B cell (primary cell): ENCODE measurements around the gene LMOD2. TPM values are rescaled to one million over a fixed set of nuclear protein-coding genes. Genes with fewer than 3 reads are reported as not detected.
A peak's percentile ranks its signal among the peaks of the same experiment; 100 is the strongest.

Experiments
- ATAC-seq: fragments of 200-7000 bp; cut with Tn5 transposase; one replicate; pipeline ENCODE4 v1.10.0; 2021; ENCODE audit warnings: low read depth, mild to moderate bottlenecking, moderate number of reproducible peaks, moderate library complexity
- CTCF ChIA-PET: fragments of 350-600 bp; sonication (Branson Sonifier 250); formaldehyde crosslinking; loops from one replicate; lab custom pipeline; 2021; ENCODE audit warnings: antibody characterized with exemption, inconsistent platforms; lab: Charles Lee
- POLR2A ChIA-PET: fragments of 350-600 bp; sonication (Branson Sonifier 250); formaldehyde crosslinking; loops from one replicate; lab custom pipeline; 2021; ENCODE audit warnings: antibody characterized with exemption; lab: Charles Lee
- DNase-seq: peaks from one replicate; pipeline ENCODE4 v3.0.0; 2013
- H2AFZ ChIP-seq: 2 replicates; pipeline ENCODE4 v1.6.1; 2012; ENCODE audit warnings: mild to moderate bottlenecking, low read depth, low read length; ENCODE audit not compliant: insufficient read depth, poor library complexity, severe bottlenecking
- H3K27ac ChIP-seq, 2 donors: 1 replicate in 1 of 2; 2 replicates in 1 of 2; pipeline ENCODE4 v1.5.1; 2012 to 2013; ENCODE audit warnings: low read length in 2 of 2, mild to moderate bottlenecking in 2 of 2, moderate library complexity in 1 of 2
- H3K27me3 ChIP-seq, 4 experiments: fragments of 200-600 bp in 1 of 4; sonication (generic) in 1 of 4; replicated peaks in 1 of 4; 1 replicate in 2 of 4; 2 replicates in 2 of 4; pipeline versions ENCODE4 v1.6.1 to v1.7.0; 2013 to 2016; ENCODE audit warnings: low read length in 3 of 4, mild to moderate bottlenecking in 2 of 4, mixed read lengths in 1 of 4, moderate library complexity in 1 of 4; ENCODE audit not compliant: insufficient read depth in 4 of 4, control insufficient read depth in 3 of 4; ENCODE audit errors: control extremely low read depth in 1 of 4
- H3K36me3 ChIP-seq, 2 experiments: replicated peaks in 1 of 2; 1 replicate in 1 of 2; 2 replicates in 1 of 2; pipeline versions ENCODE4 v1.6.1 to v1.7.1; 2013; ENCODE audit warnings: low read length in 1 of 2; ENCODE audit not compliant: insufficient read depth in 2 of 2, control insufficient read depth in 1 of 2; ENCODE audit errors: control extremely low read depth in 1 of 2, extremely low read depth in 1 of 2
- H3K4me1 ChIP-seq, 2 donors: fragments of 200-600 bp in 1 of 2; sonication (generic) in 1 of 2; 1 replicate in 1 of 2; 2 replicates in 1 of 2; pipeline versions ENCODE4 v1.5.1 to v1.6.1; 2013 to 2017; ENCODE audit warnings: low read length in 2 of 2; ENCODE audit not compliant: control insufficient read depth in 2 of 2, insufficient read depth in 2 of 2
- H3K4me2 ChIP-seq: replicated peaks from 2 replicates; pipeline ENCODE3; 2012; ENCODE audit warnings: mild to moderate bottlenecking, low read depth, low read length; ENCODE audit not compliant: poor library complexity, severe bottlenecking
- H3K4me3 ChIP-seq, 5 experiments: fragments of 200-600 bp in 1 of 5; sonication (generic) in 1 of 5; 1 replicate in 3 of 5; 2 replicates in 2 of 5; pipeline versions ENCODE4 v1.5.1 to v1.7.0; 2011 to 2016; ENCODE audit warnings: low read length in 4 of 5, mild to moderate bottlenecking in 4 of 5, low read depth in 2 of 5, control low read depth in 1 of 5, moderate library complexity in 1 of 5; ENCODE audit not compliant: insufficient read depth in 1 of 5; ENCODE audit errors: control extremely low read depth in 1 of 5, extremely low read depth in 1 of 5
- H3K79me2 ChIP-seq: fragments of 200-600 bp; sonication (generic); one replicate; pipeline ENCODE4 v1.6.0; 2016; ENCODE audit warnings: low read length; ENCODE audit not compliant: control insufficient read depth, insufficient read depth
- H3K9ac ChIP-seq: fragments of 200-600 bp; sonication (generic); 2 replicates; pipeline ENCODE4 v1.6.1; 2017; ENCODE audit warnings: mild to moderate bottlenecking, low read length, moderate library complexity
- H3K9me3 ChIP-seq, 3 donors: one replicate each; pipeline versions ENCODE4 v1.6.1 to v1.7.1; 2013; ENCODE audit warnings: low read length in 2 of 3; ENCODE audit not compliant: control insufficient read depth in 2 of 3, insufficient read depth in 1 of 3; ENCODE audit errors: control extremely low read depth in 1 of 3
- H4K20me1 ChIP-seq: 2 replicates; pipeline ENCODE4 v1.6.0; 2012; ENCODE audit warnings: mild to moderate bottlenecking, low read length; ENCODE audit not compliant: insufficient read depth, control insufficient read depth, poor library complexity, severe bottlenecking
- H3K27ac Mint-ChIP-seq: one replicate; pipeline ENCODE4 v1.8.0; 2021; ENCODE audit warnings: mixed read lengths
- H3K27me3 Mint-ChIP-seq: one replicate; pipeline ENCODE4 v1.8.0; 2021; ENCODE audit warnings: mixed read lengths
- H3K4me1 Mint-ChIP-seq: one replicate; pipeline ENCODE4 v1.8.0; 2021; ENCODE audit warnings: mixed read lengths
- H3K4me3 Mint-ChIP-seq: one replicate; pipeline ENCODE4 v1.8.0; 2021; ENCODE audit warnings: mixed read lengths
- H3K9me3 Mint-ChIP-seq: one replicate; pipeline ENCODE4 v1.8.0; 2022; ENCODE audit warnings: mixed read lengths; ENCODE audit not compliant: insufficient read depth
- EZH2 ChIP-seq: IDR thresholded peaks from 2 replicates; pipeline ENCODE4 v1.6.1; 2012; ENCODE audit warnings: borderline replicate concordance, low read depth, mild to moderate bottlenecking, moderate library complexity, low read length; ENCODE audit not compliant: insufficient read depth, poor library complexity, severe bottlenecking
- WGBS: methylation state at CpG from one replicate; pipeline ENCODE4 v1.1.5; 2013; ENCODE audit warnings: missing lambda C conversion rate; ENCODE audit not compliant: insufficient coverage; 5-methylcytosine and 5-hydroxymethylcytosine counted together
- intact Hi-C: fragments of 100-400 bp; cut with micrococcal nuclease; formaldehyde crosslinking; loops from one replicate; pipeline ENCODE4 v1.10.0; 2022
- polyA plus RNA-seq: library from polyadenylated mRNA; depleted of rRNA; stranded (reverse); fragments of >200 nt; gene quantifications from 2 replicates; pipeline ENCODE4 v1.2.3, GENCODE V29; 2012
- total RNA-seq, 2 donors: library from RNA; stranded (reverse); fragments of 120-200 nt in 1 of 2; gene quantifications; 1 replicate in 1 of 2; 2 replicates in 1 of 2; pipeline versions ENCODE4 v1.2.3 to v1.2.4, GENCODE V29; 2013 to 2022
- TF ChIP-seq, protein P1 (sequence below): fragments of 200-600 bp; IDR thresholded peaks from one replicate; pipeline ENCODE4 v1.8.0; 2022; ENCODE audit warnings: antibody characterized with exemption, mild to moderate bottlenecking

Gene LMOD2
- total and polyA plus RNA-seq, 2 donors (not counting 1 experiment from before 2014, with no cell fraction given): not detected

DNA sequence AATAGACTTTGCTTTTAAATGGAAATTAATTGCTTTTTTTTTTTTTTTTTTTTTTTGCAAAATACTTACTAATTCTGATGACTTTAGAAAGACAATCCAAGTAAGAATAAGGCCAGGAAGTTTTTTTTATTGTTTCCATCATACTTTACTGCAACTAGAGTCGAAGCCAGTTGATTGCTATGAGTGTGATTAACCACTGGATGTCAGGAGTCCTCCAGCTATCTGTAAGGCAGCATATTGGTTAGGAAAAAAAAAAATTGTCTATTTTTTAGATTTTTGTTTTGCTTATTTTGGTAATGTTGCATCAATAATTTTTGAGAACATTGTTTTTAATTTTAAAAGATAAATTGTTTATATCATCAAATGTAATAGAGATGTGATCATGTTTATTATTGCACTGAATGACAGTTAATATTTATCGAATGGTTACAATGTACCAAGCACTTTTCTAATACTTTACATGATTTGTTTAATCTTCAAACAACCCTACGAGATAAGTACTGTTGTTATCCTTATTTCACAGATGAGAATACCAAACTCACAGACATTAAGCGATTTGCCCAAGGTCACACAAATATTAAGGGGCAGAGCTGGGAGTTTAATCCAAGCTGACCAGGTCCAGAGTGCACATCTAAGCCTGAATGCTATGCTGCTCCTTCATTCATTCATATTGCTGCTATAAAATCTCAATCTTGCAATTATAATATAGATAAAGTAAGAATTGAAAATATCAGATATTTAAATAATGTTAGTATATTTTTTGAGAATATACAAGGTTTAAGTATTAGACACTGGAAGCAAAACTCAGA, 19.9 kb upstream of the LMOD2 start:
- ATAC-seq (no peak), DNase-seq (no peak)
- H3K4me1 ChIP-seq: no peaks in the 10 kb centered on the region
- WGBS: 100% methylated on average over 1 of the region's 4 CpGs
- H3K4me2 ChIP-seq: no peak overlapping the region
- H3K27ac ChIP-seq: no peak overlapping the region
- Mint-ChIP-seq H3K9me3 (no peaks in the 10 kb centered on the region), H3K27ac (no peak overlapping the region), H3K4me3 (no peak overlapping the region), H3K4me1 (no peaks in the 10 kb centered on the region), H3K27me3 (peaks cover 25% of the 10 kb centered on the region)
- TF ChIP-seq EZH2: no peak
- TF ChIP-seq, protein P1, sequence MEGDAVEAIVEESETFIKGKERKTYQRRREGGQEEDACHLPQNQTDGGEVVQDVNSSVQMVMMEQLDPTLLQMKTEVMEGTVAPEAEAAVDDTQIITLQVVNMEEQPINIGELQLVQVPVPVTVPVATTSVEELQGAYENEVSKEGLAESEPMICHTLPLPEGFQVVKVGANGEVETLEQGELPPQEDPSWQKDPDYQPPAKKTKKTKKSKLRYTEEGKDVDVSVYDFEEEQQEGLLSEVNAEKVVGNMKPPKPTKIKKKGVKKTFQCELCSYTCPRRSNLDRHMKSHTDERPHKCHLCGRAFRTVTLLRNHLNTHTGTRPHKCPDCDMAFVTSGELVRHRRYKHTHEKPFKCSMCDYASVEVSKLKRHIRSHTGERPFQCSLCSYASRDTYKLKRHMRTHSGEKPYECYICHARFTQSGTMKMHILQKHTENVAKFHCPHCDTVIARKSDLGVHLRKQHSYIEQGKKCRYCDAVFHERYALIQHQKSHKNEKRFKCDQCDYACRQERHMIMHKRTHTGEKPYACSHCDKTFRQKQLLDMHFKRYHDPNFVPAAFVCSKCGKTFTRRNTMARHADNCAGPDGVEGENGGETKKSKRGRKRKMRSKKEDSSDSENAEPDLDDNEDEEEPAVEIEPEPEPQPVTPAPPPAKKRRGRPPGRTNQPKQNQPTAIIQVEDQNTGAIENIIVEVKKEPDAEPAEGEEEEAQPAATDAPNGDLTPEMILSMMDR: peak; percentile 32
- no peak overlapping the region for H3K4me3 ChIP-seq
- POLR2A ChIA-PET: no interaction called here
- CTCF ChIA-PET: interaction anchor here (0.7 to 3.3 kb wide), 3 partner anchors 53 to 242 kb away, joined by 3 to 14 read pairs (median 4); no protein-coding TSS in a partner anchor
- H2AFZ ChIP-seq: no peak overlapping the region
- no peaks in the 10 kb centered on the region for H3K36me3 ChIP-seq
- peaks cover 0 to 10% (median 4%) of the 10 kb centered on the region in 4 experiments for H3K27me3 ChIP-seq
- no peaks in the 10 kb centered on the region for H3K9me3 ChIP-seq
- no peak overlapping the region for H3K9ac ChIP-seq
- H3K79me2 ChIP-seq: no peaks in the 10 kb centered on the region
- H4K20me1 ChIP-seq: no peaks in the 10 kb centered on the region
- intact Hi-C loops: loop anchor here (2.0 kb wide), 1 partner anchor 229 kb away; no protein-coding TSS in a partner anchor

DNA sequence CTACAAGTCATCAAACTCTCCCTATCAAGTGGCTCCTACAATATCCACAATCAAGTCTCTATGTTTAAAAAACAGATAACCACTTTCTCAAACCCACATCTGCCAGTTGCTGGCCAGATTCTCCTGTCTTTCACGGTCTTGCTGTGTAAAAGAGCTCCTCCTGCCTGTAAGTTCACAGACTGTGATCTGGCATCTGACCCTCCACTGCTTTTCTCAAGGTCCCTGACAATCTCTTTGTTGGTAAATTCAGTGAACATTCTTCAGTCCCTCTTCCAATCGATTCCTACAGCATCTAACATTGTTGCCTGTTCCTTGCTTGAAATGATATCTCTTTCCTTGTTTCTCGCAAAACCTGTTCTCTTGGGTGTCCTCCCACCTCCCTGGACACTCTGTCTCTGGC, 18.5 kb upstream of the LMOD2 start:
- Histone ChIP-seq H3K36me3 (no peaks in the 10 kb centered on the region), H4K20me1 (no peaks in the 10 kb centered on the region), H3K9ac (no peak overlapping the region), H3K4me2 (no peak overlapping the region), H3K4me3 (no peak overlapping the region), H3K4me1 (no peaks in the 10 kb centered on the region), H3K27ac (no peak overlapping the region), H3K27me3 (peaks cover 0 to 10% (median 7%) of the 10 kb centered on the region in 4 experiments), H2AFZ (no peak overlapping the region), H3K79me2 (no peaks in the 10 kb centered on the region), H3K9me3 (no peaks in the 10 kb centered on the region)
- TF ChIP-seq, protein P1: no peak
- no peak for TF ChIP-seq EZH2
- no peak overlapping the region for H3K4me3 Mint-ChIP-seq
- no peaks in the 10 kb centered on the region for H3K4me1 Mint-ChIP-seq
- H3K27me3 Mint-ChIP-seq: peaks cover 32% of the 10 kb centered on the region
- H3K9me3 Mint-ChIP-seq: no peaks in the 10 kb centered on the region
- ATAC-seq (no peak), DNase-seq (no peak)
- POLR2A ChIA-PET: no interaction called here
- WGBS: 70% methylated on average over 3 of the region's 3 CpGs
- H3K27ac Mint-ChIP-seq: no peak overlapping the region
- intact Hi-C loops: no loop called here
- CTCF ChIA-PET: interaction anchor here (3.3 kb wide), 1 partner anchor 228 kb away, joined by 14 read pairs; no protein-coding TSS in a partner anchor
